ENCODE measurements around the gene CDHR3. TPM values are rescaled to one million over a fixed set of nuclear protein-coding genes. Genes with fewer than 3 reads are reported as not detected.

Gene CDHR3
- total RNA-seq, 1 donor from 2014 or later = 5.4 TPM

DNA sequence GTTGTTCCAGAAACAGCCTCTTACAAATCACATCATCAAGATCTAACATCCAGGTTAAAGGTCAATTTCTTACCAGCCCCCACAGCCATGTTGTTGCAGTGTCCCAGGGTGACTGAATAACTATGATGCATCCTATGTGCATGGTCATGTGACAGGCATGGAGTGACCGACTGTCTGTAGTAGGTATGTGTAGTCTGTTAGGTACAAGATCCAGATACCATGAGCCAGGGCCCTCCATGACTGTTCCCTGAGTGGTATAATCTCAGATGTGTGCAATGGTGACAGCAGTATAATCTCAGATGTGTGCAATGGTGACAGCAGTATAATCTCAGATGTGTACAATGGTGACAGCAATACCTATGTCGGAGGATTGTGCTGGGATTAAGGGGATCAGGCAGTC is 8.8 kb downstream of the CDHR3 start:
- Mint-ChIP-seq H3K9me3 (peaks cover 3% of the 10 kb centered on the region), H3K36me3 (ENCODE audit: low read depth) (no peaks in the 10 kb centered on the region), H3K27ac (ENCODE audit: unreplicated experiment) (no peak overlapping the region), H3K4me1 (no peaks in the 10 kb centered on the region), H3K4me3 (no peak overlapping the region), H3K27me3 (ENCODE audit: low read depth) (no peaks in the 10 kb centered on the region)
- TF ChIP-seq, protein P1, sequence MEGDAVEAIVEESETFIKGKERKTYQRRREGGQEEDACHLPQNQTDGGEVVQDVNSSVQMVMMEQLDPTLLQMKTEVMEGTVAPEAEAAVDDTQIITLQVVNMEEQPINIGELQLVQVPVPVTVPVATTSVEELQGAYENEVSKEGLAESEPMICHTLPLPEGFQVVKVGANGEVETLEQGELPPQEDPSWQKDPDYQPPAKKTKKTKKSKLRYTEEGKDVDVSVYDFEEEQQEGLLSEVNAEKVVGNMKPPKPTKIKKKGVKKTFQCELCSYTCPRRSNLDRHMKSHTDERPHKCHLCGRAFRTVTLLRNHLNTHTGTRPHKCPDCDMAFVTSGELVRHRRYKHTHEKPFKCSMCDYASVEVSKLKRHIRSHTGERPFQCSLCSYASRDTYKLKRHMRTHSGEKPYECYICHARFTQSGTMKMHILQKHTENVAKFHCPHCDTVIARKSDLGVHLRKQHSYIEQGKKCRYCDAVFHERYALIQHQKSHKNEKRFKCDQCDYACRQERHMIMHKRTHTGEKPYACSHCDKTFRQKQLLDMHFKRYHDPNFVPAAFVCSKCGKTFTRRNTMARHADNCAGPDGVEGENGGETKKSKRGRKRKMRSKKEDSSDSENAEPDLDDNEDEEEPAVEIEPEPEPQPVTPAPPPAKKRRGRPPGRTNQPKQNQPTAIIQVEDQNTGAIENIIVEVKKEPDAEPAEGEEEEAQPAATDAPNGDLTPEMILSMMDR (conservative IDR thresholded peaks at IDR 0.05) = no peak
- no peak for DNase-seq (ENCODE audit: low read depth, low spot score)

GRCh38 chr7:105972276-105972675 is 9.2 kb downstream of the CDHR3 start:
- TF ChIP-seq, protein P1 (conservative IDR thresholded peaks at IDR 0.05) = no peak
- Mint-ChIP-seq H3K4me3 (no peak overlapping the region), H3K27me3 (ENCODE audit: low read depth) (no peaks in the 10 kb centered on the region)

DNA sequence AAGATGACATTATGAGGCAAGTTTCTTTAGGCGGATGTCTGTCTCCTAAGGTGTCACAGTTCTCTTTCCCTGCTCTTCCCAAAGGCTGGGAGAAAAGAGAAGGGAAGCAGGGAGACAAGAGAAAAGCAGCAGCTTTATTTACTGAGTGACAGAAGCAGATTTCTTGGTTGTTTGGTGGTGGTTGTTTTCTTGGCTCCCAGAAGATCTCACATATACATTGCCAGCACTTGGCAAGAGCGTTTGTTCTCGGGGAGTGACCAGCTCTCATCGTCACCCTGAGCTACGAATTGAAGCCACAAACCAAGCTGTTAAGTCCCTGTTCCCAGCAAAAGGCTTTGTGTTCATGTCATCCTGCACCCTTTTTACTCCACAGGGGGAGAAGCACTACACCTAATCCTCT is 11.4 kb downstream of the CDHR3 start:
- Mint-ChIP-seq H3K27me3 (ENCODE audit: low read depth) (no peaks in the 10 kb centered on the region), H3K9me3 (peaks cover 2% of the 10 kb centered on the region), H3K36me3 (ENCODE audit: low read depth) (no peaks in the 10 kb centered on the region), H3K4me1 (no peaks in the 10 kb centered on the region), H3K4me3 (no peak overlapping the region), H3K27ac (ENCODE audit: unreplicated experiment) (no peak overlapping the region)
- TF ChIP-seq, protein P1 (conservative IDR thresholded peaks at IDR 0.05) = no peak
- no peak for DNase-seq (ENCODE audit: low read depth, low spot score)

More at GRCh38 chr7:105972276-105972675, 9.2 kb downstream of the CDHR3 start:
- Mint-ChIP-seq H3K9me3 (no peaks in the 10 kb centered on the region), H3K27ac (ENCODE audit: unreplicated experiment) (no peak overlapping the region), H3K4me1 (no peaks in the 10 kb centered on the region), H3K36me3 (ENCODE audit: low read depth) (no peaks in the 10 kb centered on the region)
- no peak for DNase-seq (ENCODE audit: low read depth, low spot score)

- Mint-ChIP-seq H3K27ac (ENCODE audit: unreplicated experiment) (no peak overlapping the region), H3K27me3 (ENCODE audit: low read depth) (no peaks in the 10 kb centered on the region), H3K9me3 (peaks cover 2% of the 10 kb centered on the region), H3K4me1 (no peaks in the 10 kb centered on the region), H3K36me3 (ENCODE audit: low read depth) (no peaks in the 10 kb centered on the region), H3K4me3 (no peak overlapping the region)
- DNase-seq (ENCODE audit: low read depth, low spot score) = no peak
- TF ChIP-seq, protein P1 (conservative IDR thresholded peaks at IDR 0.05) = no peak
Observed at GRCh38 chr7:105975770-105976417, 12.8 kb downstream of the CDHR3 start.

DNA sequence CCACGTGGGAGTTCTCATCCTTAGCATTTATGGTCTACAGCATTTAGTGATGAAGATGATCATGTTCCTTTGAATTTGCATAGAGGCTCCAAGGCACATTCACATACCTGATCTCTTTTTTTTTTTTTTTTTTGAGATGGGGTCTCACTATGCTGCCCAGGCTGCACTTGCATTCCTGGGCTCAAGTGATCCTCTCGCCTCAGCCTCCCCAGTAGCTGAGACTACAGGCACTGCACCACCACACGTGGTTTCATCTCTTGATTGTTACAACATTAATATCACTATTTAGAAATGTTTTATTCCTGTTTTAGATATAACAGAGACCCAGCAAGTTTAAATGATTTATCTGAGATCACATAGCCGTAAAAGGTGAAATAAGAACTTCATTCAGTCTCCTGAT is 13.8 kb downstream of the CDHR3 start:
- Mint-ChIP-seq H3K36me3 (ENCODE audit: low read depth) (no peaks in the 10 kb centered on the region), H3K9me3 (peaks cover 2% of the 10 kb centered on the region), H3K4me3 (no peak overlapping the region), H3K27ac (ENCODE audit: unreplicated experiment) (no peak overlapping the region), H3K4me1 (no peaks in the 10 kb centered on the region), H3K27me3 (ENCODE audit: low read depth) (no peaks in the 10 kb centered on the region)
- no peak for DNase-seq (ENCODE audit: low read depth, low spot score)
- TF ChIP-seq, protein P1 (conservative IDR thresholded peaks at IDR 0.05) = no peak

All from neural crest cell (in vitro differentiated cells).